ENCODE results near the gene DSCAM. TPM values are rescaled to one million over a fixed set of nuclear protein-coding genes. Genes with fewer than 3 reads are reported as not detected.

DSCAM gene
- total RNA-seq, 1 experiment from 2014 or later: not detected

DNA sequence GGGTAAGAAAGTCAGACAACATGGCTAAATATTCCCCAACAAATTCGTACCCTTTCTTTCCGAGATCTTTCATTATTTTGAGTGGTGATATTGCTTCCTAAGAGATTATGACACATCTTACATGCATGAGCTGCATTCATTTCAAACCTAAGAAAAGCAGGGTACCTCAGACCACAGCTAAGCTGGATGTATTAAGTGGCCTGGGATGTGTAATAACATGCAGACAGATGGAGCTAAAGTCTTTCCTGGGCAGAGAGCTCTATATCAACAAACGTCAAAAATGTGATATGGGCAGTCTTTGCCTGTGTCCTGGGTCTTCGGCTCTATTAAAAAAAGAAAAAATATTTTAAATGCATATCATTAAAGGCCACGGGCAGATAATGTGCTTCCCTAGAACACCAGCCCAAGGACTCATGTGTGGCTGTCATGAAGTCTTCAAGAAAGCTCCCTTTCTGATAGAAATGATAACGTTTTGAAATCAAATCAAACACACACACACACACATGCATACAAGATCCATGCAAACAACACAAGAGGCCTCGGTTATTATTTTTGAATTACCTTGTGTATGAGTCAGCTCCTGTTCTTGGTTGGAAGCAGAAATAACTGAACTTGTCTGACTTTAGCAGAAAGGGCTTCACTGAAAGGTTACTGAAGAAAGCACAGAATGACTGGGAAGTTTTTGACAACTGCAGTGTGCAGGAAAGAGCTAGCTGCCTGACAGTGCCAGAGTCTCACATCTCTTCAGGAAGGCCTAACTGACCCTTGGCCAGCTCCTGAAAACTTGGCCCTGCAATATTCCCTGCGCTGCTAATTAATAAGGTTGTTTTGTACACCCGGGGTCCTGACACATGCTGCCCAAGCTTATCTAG lies 231.2 kb downstream of the DSCAM start:
- no peak for DNase-seq (ENCODE audit: low spot score)

- no peak for DNase-seq (ENCODE audit: low spot score)
These were observed 233.4 kb downstream of the DSCAM start for GRCh38 chr21:40613546-40614030.

- DNase-seq (ENCODE audit: low spot score): no peak
These were observed 236.6 kb downstream of the DSCAM start for GRCh38 chr21:40610345-40610744.

- DNase-seq (ENCODE audit: low spot score): no peak
These were observed 240.6 kb downstream of the DSCAM start for GRCh38 chr21:40606341-40606740.

DNA sequence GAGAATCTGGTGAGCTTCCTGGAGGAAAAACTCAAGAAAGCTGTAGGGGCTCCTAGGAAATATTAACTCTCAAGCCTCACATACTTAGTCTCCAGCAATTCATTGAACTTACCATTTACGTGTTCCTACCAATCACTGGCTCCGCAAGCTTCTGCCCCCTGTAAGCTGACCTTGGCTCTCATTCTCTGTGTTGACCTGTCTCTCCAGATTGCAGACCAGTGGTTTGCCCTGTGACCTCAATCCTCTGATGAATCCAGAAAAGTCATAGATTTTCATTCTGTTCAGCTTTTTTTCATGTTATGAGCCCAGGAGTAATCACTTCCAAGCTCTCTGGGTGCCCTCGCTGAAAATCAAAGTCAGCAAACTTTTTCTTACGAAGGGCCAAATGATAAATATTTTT lies 241.9 kb downstream of the DSCAM start:
- no peak for DNase-seq (ENCODE audit: low spot score)

DNA sequence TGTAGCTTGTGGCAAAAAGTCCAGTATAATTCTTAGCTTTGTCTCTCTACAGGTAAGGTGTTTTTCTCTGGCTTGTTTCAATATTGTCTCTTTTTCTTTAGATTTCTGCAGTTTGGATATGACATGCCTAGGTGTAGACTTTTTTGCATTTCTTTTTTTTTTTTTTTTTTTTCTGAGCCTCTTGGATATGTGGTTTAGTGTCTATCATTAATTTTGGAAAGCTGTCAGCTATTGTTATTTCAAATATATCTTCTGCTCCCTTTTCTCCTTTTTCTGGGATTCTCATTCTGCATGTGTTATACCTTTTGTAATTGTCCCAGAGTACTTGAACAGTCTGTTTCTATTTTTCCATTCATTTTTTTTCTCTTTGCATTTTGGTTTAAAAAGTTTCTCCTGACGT lies 243.2 kb downstream of the DSCAM start:
- DNase-seq (ENCODE audit: low spot score): no peak

DNA sequence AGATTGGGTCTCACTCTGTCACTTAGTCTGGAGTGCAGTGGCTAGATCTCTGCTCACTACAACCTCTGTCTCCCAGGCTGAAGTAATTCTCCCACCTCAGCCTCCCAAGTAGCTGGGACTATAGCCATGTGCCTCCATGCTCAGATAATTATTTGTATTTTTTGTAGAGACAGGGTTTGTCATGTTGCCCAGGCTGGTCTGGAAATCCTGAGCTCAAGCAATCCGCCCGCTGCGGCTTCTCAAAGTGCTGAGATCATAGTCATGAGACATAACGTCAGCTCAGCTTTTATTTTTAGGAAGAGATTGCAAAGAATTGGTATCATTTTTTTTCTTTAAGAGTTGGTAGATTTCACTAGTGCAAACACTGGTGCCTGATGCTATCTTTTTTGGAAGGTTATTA lies 244.9 kb downstream of the DSCAM start:
- DNase-seq (ENCODE audit: low spot score): no peak

- no peak for DNase-seq (ENCODE audit: low spot score)
These were observed 251.2 kb downstream of the DSCAM start for GRCh38 chr21:40595806-40596205.

GRCh38 chr21:40587736-40588346 lies 259.1 kb downstream of the DSCAM start:
- DNase-seq (ENCODE audit: low spot score): no peak

DNA sequence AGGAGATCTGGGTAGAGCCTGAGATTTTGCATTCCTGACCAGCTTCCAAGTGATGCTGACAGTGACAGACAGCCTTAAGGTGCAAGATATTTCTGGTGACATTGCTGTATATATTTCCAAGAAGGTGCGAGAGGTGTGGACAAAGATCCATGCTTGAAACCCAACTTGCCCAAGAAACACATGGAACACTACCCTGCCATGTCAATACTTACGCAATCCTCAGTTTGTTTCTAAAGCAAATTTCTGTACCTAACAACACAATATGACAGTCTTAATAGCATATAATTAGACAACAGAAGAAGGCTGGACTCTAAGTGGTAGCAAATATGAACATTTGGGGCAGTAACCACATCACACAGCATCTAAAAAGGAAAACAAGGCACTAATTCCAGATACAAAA lies 260.4 kb downstream of the DSCAM start:
- no peak for DNase-seq (ENCODE audit: low spot score)

- no peak for DNase-seq (ENCODE audit: low spot score)
These were observed 269.5 kb downstream of the DSCAM start for GRCh38 chr21:40577285-40578043.

DNA sequence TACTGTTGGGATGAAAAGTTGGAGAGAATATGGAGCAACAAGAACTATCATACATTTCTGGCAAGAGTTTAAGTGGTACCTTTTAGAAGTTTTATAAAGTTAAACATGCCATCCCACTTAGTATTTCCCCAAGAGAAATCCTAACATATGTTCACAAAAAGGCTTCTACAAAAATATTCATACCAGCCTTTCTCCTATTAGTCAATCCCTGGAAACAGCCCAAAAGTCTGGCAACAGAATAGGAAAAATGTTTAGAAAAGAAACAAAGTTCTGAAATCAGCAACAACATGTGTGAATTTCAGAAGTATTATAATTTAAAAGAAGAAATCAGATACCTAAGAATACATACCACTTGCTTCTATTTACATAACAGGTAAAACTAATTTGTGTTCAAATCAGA lies 271.0 kb downstream of the DSCAM start:
- DNase-seq (ENCODE audit: low spot score): no peak

GRCh38 chr21:40569357-40569756 lies 277.6 kb downstream of the DSCAM start:
- no peak for DNase-seq (ENCODE audit: low spot score)

GRCh38 chr21:40568807-40569206 lies 278.2 kb downstream of the DSCAM start:
- no peak for DNase-seq (ENCODE audit: low spot score)

DNA sequence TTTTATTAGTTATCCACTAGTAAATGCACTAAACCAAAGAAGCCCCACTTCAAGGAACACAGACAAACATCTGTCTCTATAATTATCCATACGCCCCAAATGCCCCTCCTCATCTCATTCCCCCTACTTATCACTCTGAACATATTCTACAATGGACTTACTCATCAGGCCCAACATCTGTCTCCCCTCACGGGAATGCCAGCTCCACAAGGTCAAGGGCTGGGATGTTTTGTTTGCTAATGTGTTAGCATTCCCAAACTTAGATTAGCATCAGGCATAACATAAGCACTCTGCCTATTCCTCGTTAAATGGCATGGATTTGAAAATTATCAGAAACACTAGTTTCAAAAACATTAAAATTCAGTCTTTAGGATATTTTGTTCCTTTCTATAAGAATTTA lies 279.5 kb downstream of the DSCAM start:
- DNase-seq (ENCODE audit: low spot score): no peak

DNA sequence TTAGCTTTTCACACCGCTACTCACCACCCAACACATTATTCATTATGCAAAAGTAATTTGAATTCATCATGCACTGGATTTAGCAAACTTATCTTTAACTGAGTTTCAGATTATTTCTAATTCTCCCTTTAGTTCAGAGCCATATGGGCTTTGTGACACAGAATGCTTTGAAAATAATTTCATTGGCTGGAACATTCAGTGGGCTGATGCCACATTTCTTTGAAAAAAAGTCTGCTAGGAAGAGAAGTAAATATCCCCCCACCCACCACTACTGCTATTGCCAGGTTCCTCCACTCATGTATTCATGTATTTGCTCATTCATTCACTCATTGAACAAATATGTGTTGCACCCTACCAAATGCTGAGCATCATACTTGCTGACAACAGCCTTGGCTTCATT lies 280.5 kb downstream of the DSCAM start:
- no peak for DNase-seq (ENCODE audit: low spot score)

- no peak for DNase-seq (ENCODE audit: low spot score)
These were observed 282.6 kb downstream of the DSCAM start for GRCh38 chr21:40564318-40564717.

- no peak for DNase-seq (ENCODE audit: low spot score)
These were observed 283.1 kb downstream of the DSCAM start for GRCh38 chr21:40563900-40564299.

DNA sequence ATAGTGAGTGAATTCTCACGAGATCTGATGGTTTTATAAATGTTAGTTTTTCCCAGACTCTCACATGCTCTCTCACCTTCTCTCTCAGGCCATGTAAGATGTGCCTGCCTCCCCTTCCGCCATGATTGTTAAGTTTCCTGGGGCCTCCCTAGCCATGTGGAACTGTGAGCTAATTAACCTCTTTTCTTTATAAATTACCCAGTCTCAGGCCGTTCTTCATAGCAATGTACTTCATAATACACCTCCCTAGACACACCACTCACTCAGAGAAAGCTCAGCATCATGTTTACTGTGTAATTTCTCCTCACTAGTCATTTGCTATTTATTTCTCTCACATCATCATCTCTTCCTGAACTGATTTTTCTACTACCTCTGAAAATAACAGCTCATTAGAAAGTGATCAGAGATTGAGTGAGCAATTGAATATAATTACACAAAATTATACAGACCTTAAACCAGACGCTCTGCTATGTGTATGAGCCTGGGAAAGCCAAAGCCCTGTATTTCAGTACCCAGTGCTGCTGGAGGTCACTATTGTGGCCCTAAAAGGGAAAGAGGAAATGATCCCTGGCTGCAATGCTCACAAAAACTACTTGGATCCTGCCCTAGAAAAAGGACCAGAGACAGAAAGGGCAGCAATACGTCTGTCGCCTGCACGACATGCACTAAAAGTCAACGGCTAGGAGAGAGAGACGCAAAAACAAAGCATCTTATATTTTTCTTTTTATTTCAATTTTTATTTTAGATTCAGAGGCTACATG lies 284.5 kb downstream of the DSCAM start:
- no peak for DNase-seq (ENCODE audit: low spot score)

GRCh38 chr21:40556442-40556968 lies 290.5 kb downstream of the DSCAM start:
- DNase-seq (ENCODE audit: low spot score): no peak

- DNase-seq (ENCODE audit: low spot score): no peak
These were observed 291.9 kb downstream of the DSCAM start for GRCh38 chr21:40555021-40555528.

All from A172 (cell line).